ENCODE data around the gene HEXD. TPM values are rescaled to one million over a fixed set of nuclear protein-coding genes. Genes with fewer than 3 reads are reported as not detected.

Gene HEXD
- total RNA-seq, 4 donors from 2014 or later, result 15.7 to 27.1 (median 20.6) TPM

DNA sequence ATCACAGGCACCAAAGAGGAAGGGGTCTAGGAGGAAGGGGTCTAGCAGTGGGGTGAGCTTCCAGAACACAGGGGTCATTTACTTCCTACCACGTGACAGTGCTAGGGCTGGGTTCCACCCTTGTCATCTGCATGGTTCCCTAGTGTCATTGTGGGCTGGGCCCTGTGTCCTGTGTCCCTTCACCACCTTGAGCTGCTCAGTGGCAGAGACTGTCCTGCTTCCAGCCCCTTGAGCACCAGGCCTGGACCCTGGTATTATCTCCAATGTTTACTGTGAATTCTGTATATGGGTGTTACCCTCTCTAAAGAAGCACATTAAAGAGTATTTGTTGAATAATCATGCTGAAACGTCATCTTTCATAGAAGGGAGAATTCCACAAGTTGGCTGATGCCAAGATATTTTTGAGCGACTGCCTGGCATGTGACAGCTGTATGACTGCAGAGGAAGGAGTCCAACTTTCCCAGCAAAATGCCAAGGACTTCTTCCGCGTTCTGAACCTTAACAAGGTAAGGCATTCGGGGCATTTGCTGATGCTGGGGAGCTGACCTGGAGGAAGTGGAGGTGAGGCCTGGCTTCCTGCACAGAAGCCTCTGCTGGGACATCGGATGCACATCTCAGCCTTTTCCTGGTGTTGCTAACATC lies 45.9 kb downstream of the HEXD start:
- DNase-seq (ENCODE audit: extremely low spot score), result no peak
- TF ChIP-seq POLR2AphosphoS5 (IDR thresholded peaks at IDR 0.05), result no peak
- TF ChIP-seq, protein P1, sequence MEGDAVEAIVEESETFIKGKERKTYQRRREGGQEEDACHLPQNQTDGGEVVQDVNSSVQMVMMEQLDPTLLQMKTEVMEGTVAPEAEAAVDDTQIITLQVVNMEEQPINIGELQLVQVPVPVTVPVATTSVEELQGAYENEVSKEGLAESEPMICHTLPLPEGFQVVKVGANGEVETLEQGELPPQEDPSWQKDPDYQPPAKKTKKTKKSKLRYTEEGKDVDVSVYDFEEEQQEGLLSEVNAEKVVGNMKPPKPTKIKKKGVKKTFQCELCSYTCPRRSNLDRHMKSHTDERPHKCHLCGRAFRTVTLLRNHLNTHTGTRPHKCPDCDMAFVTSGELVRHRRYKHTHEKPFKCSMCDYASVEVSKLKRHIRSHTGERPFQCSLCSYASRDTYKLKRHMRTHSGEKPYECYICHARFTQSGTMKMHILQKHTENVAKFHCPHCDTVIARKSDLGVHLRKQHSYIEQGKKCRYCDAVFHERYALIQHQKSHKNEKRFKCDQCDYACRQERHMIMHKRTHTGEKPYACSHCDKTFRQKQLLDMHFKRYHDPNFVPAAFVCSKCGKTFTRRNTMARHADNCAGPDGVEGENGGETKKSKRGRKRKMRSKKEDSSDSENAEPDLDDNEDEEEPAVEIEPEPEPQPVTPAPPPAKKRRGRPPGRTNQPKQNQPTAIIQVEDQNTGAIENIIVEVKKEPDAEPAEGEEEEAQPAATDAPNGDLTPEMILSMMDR (IDR thresholded peaks at IDR 0.05), result no peak
- no peak for TF ChIP-seq POLR2A (IDR thresholded peaks at IDR 0.05; ENCODE audit: low read depth)
- no peak for TF ChIP-seq EP300 (IDR thresholded peaks at IDR 0.05)

DNA sequence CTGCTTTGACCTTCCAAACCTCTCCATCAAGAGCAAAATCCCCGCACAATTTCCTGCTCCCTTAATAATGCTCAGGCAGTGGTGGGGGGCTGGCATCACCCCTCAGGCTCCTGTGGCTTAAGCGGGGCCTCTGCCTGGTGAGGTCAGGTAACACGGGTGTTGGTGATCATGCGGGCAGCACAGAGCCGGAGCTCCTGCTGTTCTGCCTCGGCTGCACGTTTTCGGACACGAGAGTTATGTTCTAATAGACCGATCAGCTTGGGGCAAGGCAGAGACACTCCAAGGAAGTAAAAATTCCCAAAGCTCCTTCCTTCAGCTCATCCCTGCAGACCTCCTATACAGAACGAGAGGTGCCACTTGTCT lies 46.4 kb downstream of the HEXD start:
- Histone ChIP-seq H3K4me1 (peaks cover 4 to 27% (median 10%) of the 10 kb centered on the region in 4 donors), H3K9me3 (no peaks in the 10 kb centered on the region), H3K27me3 (no peaks in the 10 kb centered on the region), H3K27ac (replicated peaks in 1 of 4) (no peak overlapping the region), H3K4me3 (no peak overlapping the region), H3K36me3 (peaks cover 62 to 97% (median 91%) of the 10 kb centered on the region in 4 donors)
- no peak for TF ChIP-seq POLR2AphosphoS5 (IDR thresholded peaks at IDR 0.05)
- TF ChIP-seq EP300 (IDR thresholded peaks at IDR 0.05), result no peak
- TF ChIP-seq POLR2A (IDR thresholded peaks at IDR 0.05; ENCODE audit: low read depth), result no peak
- TF ChIP-seq, protein P1 (IDR thresholded peaks at IDR 0.05), result no peak
- 88% methylated on average over 11 of the region's 11 CpGs for WGBS
- intact Hi-C loops (cut with DNase I), result no loop called here
- no peak for DNase-seq (ENCODE audit: extremely low spot score)

More for the DNA sequence above, 45.9 kb downstream of the HEXD start:
- WGBS, result 62% methylated on average over 7 of the region's 7 CpGs
- Histone ChIP-seq H3K27me3 (no peaks in the 10 kb centered on the region), H3K4me3 (no peak overlapping the region), H3K9me3 (no peaks in the 10 kb centered on the region), H3K4me1 (peaks cover 9 to 32% (median 15%) of the 10 kb centered on the region in 4 donors), H3K27ac (replicated peaks in 1 of 4) (peak overlapping the region in 2 of 4 donors; percentile 36), H3K36me3 (peaks cover 57 to 92% (median 86%) of the 10 kb centered on the region in 4 donors)
- intact Hi-C loops (cut with DNase I), result no loop called here

DNA sequence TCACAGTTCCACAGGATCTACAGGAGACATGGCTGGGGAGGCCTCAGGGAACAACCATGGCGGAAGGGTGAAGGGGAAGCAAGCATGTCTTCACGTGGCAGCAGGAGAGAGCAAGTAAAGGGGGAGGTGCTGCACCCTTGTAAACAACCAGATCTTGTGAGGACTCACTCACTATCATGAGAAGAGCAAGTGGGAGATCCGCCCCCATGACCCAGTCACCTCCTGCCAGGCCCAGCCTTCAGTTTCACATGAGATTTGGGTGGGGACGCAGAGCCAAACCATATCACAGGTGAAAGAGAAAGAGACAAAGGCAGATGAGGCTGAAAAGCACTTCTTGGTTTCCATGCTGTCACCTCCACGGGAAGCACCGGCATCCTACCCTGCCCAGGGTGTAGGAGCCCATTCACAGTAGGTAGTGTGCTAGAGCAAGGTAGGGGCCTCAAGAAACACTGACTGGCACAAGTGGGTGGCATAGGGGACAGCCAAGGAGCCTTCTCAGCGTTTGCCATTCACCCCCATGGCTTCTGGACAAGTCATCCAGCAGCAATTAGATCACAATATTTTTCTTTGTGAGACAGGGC lies 47.0 kb downstream of the HEXD start:
- no peak overlapping the region for H3K4me3 ChIP-seq
- TF ChIP-seq, protein P1 (IDR thresholded peaks at IDR 0.05), result no peak
- no peak for TF ChIP-seq POLR2A (IDR thresholded peaks at IDR 0.05; ENCODE audit: low read depth)
- TF ChIP-seq POLR2AphosphoS5 (IDR thresholded peaks at IDR 0.05), result no peak
- TF ChIP-seq EP300 (IDR thresholded peaks at IDR 0.05), result no peak
- peaks cover 59 to 100% (median 94%) of the 10 kb centered on the region in 4 donors for H3K36me3 ChIP-seq
- no peak for DNase-seq (ENCODE audit: extremely low spot score)
- H3K27me3 ChIP-seq, result no peaks in the 10 kb centered on the region
- no peaks in the 10 kb centered on the region for H3K9me3 ChIP-seq
- intact Hi-C loops (cut with DNase I), result no loop called here
- H3K27ac ChIP-seq (replicated peaks in 1 of 4), result no peak overlapping the region
- peaks cover 0 to 23% (median 5%) of the 10 kb centered on the region in 4 donors for H3K4me1 ChIP-seq
- 85% methylated on average over 7 of the region's 7 CpGs for WGBS

DNA sequence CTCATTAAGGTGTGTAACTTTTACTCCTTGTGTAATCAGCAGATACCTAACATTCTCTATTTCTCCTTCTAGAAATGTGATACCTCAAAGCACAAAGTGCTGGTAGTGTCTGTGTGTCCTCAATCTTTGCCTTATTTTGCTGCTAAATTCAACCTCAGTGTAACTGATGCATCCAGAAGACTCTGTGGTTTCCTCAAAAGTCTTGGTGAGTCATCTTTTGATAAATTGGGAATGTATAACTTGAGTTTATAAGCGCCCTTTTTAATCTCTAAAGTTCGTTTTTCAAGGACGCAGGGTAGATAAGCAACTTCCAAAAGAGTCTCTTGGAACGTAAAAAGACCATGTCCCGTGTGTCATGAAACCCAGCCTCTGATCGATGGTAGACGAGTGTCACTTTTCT lies 50.5 kb downstream of the HEXD start:
- intact Hi-C loops (cut with DNase I), result no loop called here
- Histone ChIP-seq H3K36me3 (peaks cover 66 to 97% (median 86%) of the 10 kb centered on the region in 4 donors), H3K9me3 (no peaks in the 10 kb centered on the region), H3K4me1 (peaks cover 0 to 10% (median 1%) of the 10 kb centered on the region in 4 donors), H3K27ac (replicated peaks in 1 of 4) (no peak overlapping the region), H3K4me3 (no peak overlapping the region), H3K27me3 (no peaks in the 10 kb centered on the region)
- TF ChIP-seq, protein P1 (IDR thresholded peaks at IDR 0.05), result no peak
- TF ChIP-seq EP300 (IDR thresholded peaks at IDR 0.05) (no peak), POLR2A (IDR thresholded peaks at IDR 0.05; ENCODE audit: low read depth) (no peak), POLR2AphosphoS5 (IDR thresholded peaks at IDR 0.05) (no peak)
- 94% methylated on average over 7 of the region's 7 CpGs for WGBS
- DNase-seq (ENCODE audit: extremely low spot score), result no peak

Data from esophagus muscularis mucosa (tissue), 4 donors.